ENCODE results near the gene CHN1.

CHN1 gene, protein sequence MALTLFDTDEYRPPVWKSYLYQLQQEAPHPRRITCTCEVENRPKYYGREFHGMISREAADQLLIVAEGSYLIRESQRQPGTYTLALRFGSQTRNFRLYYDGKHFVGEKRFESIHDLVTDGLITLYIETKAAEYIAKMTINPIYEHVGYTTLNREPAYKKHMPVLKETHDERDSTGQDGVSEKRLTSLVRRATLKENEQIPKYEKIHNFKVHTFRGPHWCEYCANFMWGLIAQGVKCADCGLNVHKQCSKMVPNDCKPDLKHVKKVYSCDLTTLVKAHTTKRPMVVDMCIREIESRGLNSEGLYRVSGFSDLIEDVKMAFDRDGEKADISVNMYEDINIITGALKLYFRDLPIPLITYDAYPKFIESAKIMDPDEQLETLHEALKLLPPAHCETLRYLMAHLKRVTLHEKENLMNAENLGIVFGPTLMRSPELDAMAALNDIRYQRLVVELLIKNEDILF

GRCh38 chr2:175004980-175005732 is at the start of gene CHN1:
TSS of gene CHN1 (minus strand) at chr2:175005381. CDS start at chr2:175004912, 469 bp downstream.
- DNase-seq (ENCODE audit: low read depth in 2 of 2) = peak; percentile 45 to 68

GRCh38 chr2:175054340-175054739 is 49.2 kb upstream of the CHN1 start:
- no peak for DNase-seq (ENCODE audit: low read depth in 2 of 2)

DNA sequence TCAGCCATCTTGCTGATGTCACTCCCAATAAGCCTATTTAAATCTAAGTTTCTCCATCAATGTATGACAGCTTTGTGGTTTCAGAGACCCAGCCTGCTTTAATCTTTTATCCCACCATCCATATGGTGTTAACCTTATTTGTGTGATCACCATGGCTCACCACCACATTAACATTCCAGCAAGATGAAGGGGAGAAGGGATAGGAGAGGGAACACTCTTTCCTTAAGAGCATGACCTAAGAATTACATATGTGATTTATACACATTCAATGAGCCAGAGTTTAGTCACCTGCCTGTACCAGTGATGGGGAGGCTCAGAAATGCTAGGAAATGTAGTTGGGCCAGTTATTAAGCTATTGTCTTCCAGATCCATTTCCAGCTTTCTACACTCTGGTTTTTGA is 44.5 kb upstream of the CHN1 start:
- no peak for DNase-seq (ENCODE audit: low read depth in 2 of 2)

DNA sequence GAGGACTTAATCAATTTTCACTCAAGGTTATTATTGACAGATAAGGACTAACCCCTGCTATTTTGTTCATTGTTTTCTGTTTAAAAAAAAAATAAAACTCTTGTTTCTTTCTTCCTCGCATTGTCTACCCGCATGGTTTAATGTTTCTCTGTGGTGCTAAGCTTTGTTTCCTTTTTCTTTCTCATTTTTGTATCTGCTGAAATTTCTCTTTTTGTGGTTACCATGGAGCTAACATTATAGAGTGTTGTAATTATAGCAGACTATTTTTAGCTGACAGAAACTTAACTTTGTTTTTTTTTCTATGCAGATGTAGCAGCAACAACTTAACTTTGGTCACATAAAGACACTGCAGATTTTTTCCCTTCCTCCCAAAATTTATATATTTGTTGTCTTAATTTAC is 43.1 kb upstream of the CHN1 start:
- DNase-seq (ENCODE audit: low read depth in 2 of 2) = no peak

DNA sequence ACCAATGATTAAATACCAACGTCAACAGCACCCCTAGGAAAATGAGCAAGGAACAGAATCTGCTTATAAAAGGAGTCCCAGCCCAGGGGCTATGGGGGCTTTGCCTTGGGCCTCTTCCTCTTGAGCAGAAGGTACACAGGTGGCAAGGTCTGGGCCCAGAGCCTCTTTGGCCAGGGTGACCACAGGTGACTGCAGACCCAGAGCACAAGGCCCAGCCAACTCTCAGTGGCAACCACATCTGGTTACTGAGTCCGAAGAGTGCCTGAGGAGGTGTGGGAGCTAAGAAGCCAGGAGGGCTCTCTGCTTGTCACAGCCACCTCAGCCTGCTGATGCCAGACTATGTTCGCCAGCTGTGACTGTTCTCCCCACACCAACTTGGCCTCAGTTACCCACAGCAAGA is 34.3 kb upstream of the CHN1 start:
- no peak for DNase-seq (ENCODE audit: low read depth in 2 of 2)

GRCh38 chr2:175039031-175039430 is 33.9 kb upstream of the CHN1 start:
- no peak for DNase-seq (ENCODE audit: low read depth in 2 of 2)

- no peak for DNase-seq (ENCODE audit: low read depth in 2 of 2)
Measured at GRCh38 chr2:175037941-175038340, 32.8 kb upstream of the CHN1 start.

- DNase-seq (ENCODE audit: low read depth in 2 of 2) = no peak
Measured at GRCh38 chr2:175036582-175037018, 31.4 kb upstream of the CHN1 start.

DNA sequence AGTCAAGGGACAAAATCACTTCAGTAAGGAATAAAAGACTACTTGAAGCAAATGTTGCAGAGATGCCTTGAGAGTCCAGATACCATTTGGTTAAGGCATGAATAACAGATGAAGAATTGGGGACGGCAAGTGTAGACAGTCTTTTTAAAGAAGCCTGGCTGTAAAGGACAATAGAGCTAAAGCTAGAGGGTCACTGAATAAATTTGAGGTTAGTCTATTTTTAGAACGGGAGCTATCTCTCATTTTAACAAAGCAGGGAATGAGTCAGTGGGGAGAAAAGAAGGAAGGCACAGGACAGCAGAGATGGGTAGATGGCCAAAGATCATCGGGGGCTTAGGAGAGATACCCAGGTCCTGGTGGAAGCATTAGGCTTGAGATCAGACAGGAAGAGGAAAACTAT is 30.6 kb upstream of the CHN1 start:
- DNase-seq (ENCODE audit: low read depth in 2 of 2) = no peak

GRCh38 chr2:175034716-175035115 is 29.5 kb upstream of the CHN1 start:
- DNase-seq (ENCODE audit: low read depth in 2 of 2) = no peak

GRCh38 chr2:175030380-175031271 is 25.4 kb upstream of the CHN1 start:
- no peak for DNase-seq (ENCODE audit: low read depth in 2 of 2)

DNA sequence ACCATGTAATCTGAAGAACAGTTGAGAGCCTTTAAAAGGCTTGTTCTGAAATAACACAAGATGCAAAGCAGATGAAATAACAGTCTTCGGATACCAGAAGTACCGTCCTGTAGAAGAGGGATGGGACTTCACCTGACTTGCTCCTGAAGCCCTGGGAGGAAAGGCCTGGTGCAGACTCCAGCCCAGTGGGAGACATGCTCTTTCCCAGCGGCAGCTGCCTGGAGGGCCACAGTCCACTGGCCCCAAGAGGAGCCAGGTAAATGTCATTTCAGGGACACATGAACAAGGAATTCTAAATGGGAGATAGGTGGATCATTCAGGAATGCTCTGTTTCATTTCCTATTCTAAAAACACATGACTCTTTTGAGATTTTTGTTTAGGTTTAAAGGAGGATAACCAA is 22.6 kb upstream of the CHN1 start:
- DNase-seq (ENCODE audit: low read depth in 2 of 2) = no peak

- no peak for DNase-seq (ENCODE audit: low read depth in 2 of 2)
Measured at GRCh38 chr2:175026385-175026784, 21.2 kb upstream of the CHN1 start.

DNA sequence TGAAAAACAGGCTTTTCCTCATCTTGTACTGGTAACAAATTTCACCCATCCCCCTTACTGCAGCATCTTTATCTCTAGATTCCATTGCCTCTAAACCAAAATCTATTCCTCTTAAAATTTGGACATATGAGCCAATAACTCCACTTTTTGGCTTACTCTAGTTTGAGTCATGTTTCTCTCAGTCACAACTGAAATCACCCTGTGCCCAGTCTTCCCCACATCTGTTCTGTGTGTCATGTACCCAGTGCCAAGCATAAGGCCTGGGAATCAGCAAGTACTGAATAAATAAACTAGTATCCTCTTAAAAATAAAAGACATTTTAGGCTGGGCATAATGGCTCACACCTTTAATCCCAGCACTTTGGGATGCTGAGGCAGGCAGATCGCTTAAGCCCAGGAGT is 20.8 kb upstream of the CHN1 start:
- no peak for DNase-seq (ENCODE audit: low read depth in 2 of 2)

GRCh38 chr2:175025233-175025632 is 20.1 kb upstream of the CHN1 start:
- no peak for DNase-seq (ENCODE audit: low read depth in 2 of 2)

- no peak for DNase-seq (ENCODE audit: low read depth in 2 of 2)
Measured at GRCh38 chr2:175022923-175023322, 17.7 kb upstream of the CHN1 start.

DNA sequence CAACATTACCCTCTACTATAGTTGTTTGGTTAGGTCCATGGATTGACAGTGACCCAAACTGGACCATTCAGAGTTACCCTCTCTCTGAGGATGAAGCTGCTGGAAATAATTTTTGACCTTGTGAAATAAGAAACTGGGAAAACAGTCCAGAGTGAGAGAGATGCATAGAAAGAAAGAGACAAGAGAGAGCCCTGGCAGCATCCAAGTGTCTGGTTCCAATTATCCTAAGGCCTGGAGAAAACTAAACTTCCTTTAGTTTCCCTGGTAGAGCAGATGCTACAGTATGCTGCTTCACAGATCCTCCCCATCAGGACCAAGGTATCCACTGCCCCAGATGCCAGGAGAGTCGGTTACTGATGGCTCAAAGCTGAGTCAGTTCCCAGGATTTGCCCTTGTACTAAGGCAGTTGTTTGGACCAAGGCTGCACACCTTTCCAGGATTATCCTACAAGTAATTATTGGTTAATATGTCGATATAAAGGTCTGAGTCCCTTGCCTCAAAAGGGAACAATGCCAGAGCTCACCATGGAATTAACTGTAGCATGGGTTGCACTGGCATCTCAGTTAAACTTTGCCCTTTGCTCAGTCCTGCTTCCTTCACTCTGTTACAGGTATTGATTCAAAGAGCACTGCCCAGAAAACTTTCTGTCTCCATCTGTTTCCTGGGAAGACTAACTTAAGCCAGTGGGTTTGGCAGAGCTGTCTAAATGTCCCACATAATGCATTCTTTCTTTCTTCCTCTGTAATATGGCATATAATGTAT is 14.6 kb upstream of the CHN1 start:
- no peak for DNase-seq (ENCODE audit: low read depth in 2 of 2)

DNA sequence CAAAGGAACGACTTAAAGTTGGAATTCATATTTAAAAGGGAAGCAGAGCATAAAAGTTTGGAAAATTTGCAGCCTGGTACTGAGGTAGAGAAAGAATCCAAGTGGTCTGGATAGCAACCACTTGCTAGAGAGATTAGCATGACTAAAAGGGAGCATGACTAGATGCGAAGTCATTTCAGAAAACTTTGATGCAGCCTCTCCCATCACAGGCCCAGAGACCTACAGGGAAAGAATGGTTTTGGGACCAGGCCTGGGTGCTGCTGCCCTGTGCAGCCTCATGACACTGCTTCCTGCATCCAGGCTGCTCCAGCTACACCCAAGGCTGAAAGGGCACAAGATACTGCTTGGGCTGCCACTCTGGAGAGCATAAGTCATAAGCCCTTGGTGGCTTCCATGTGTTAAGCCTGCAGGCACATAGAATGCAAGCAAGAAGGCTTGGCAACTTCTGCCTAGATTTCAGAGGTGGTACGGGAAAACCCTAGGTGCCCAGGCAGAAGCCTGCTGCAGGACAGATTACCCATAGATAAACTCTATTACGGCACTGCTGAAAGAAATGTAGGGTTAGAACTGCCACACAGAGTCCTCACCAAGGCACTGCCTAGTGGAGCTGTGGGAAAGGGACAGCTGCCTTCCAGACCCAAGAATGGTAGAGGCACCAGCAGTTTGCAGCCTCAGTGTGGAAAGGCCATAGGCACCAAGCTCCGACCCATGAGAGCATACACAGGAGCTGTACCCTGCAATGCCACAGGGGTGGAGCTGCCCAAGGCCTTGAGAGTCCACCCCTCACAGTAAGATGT is 12.6 kb upstream of the CHN1 start:
- DNase-seq (ENCODE audit: low read depth in 2 of 2) = no peak

GRCh38 chr2:175015340-175015739 is 10.2 kb upstream of the CHN1 start:
- no peak for DNase-seq (ENCODE audit: low read depth in 2 of 2)

GRCh38 chr2:175012516-175012915 is 7.3 kb upstream of the CHN1 start:
- DNase-seq (ENCODE audit: low read depth in 2 of 2) = no peak

Measured in stimulated activated CD4-positive, alpha-beta T cell treated with anti-CD3 and anti-CD28 coated beads, Interleukin-4, amount 100 ng/mL, for 48 hours (primary cell).